Placental pericyte (primary cell): ENCODE measurements around the gene OR2H2. TPM values are rescaled to one million over a fixed set of nuclear protein-coding genes. Genes with fewer than 3 reads are reported as not detected.

ENCODE experiments used
- small RNA-seq: library from RNA; depleted of rRNA; stranded (forward); fragments of <200 nt; gene quantifications from one replicate; pipeline ENCODE3, GENCODE V24; 2012; ENCODE audit warnings: low replicate concordance
- total RNA-seq: library from RNA; depleted of rRNA; stranded (reverse); fragments of >200 nt; gene quantifications from 2 replicates; pipeline ENCODE4 v1.2.3, GENCODE V29; 2012

The OR2H2 gene
- total RNA-seq: not detected in 2 replicates

DNA sequence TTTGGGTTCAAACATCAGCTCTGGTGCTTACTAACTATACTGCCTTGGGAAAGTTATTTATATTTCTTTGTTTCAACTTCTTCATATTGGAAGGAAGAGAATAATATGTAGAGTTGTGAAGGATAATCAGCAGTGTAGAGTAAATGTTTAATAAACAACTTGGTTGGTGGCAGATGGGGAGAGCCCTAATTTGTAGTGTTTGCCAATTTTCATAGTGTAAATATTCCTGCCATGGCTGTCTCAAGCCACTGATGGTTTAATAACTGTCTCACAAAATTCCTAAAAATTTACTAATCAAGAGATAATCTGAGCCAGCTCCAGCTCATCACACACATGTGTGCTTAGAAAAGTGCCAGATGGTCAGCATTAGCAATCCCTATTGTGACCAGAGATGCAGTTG, at the start of gene OR2H2:
Gene OR2H2, plus strand, starts transcription at position 301 of the 400 bp plus-strand sequence. CDS start 2,824 bp downstream, outside the sequence.

DNA sequence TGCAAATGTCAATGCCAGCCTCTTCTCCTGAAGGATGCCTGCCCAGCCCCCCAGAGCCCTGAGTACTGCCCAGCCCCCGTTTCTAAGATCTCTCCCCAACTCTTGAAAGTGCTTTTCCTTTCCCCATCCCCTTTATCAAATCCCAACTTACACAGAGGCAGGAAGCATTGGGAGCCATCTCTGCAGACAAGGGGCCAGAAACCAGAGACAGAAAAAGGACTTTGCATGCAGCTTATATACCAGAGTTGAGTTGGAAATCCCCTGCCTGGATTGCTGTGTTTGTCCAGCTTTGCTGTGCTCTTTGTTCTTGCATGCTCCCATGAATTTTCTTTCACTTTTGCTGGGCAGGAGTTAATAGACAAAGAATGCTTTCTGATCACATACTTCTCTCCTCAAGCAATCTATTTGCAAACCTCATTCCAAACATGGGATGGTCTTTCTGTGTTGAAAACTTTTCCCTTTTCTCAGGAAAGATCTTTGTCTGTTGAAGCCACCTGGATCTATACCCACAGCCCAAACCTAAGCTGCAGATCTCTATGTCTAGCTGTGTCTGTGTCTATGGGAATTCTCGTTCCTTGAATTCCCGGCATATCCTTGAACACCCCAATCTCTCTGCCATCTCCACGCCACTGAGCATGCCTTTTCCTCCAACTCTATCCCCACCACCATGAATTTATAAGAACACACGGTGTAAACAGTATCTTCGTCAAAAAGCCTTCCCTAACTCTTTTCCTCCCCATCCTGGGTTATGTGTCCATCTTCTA, 25.2 kb upstream of the OR2H2 start, which contains the start of gene UBD:
Gene UBD, minus strand, starts transcription at position 209 of the 764 bp plus-strand sequence. Its CDS starts 31 bp downstream, at position 178.

DNA sequence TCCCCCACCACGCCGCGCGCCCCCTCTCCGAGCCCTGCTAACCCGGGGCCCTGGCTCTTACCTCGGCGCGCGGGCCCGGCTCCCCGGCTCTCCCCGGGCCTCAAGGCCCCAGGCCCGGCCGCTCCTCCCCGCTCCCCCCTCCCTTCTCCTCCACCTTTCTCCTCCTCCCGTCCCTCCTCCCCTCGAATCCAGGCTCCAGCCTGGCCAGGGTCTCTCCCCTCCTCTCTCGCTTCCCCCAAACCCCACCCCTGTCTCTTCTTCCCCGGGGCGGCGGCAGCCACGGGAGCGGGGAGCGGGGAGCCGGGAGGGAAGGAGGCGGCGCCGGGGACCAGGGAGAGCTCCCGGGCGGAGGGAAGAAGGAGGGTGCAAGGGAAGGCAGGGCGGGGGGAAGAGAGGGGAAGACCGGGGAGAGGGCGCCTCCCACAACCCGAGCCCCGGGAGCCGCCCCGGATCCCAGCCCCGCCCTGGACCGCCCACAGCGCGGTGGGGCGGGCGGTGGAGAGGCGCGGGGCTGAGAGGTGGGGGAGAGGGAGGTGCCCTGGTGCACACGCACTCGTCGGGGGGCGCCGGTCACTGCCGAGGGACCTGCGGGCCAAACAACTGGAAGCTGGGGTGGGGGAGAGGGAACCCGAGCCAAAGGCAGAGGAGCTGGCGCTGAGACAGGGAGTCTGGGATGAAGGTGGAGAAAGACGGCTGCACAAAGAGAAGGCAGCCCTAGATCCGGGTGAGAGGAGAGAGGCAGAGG, 48.0 kb downstream of the OR2H2 start, which contains the start of gene GABBR1:
Gene GABBR1, minus strand, starts transcription at position 395 of the 745 bp plus-strand sequence. CDS start 798 bp downstream, outside the sequence.

Small RNA genes within 50 kb of the gene (small RNA-seq; reads per million reads assigned to genes)
- gene SNORD32B: not detected
- gene SUMO2P1: 0.26 reads per million
- not detected for gene TMEM183AP1

Other genes starting within 250 kb of the OR2H2 start
- gene OR5V1, start 216.3 kb upstream of the OR2H2 start, total RNA-seq: not detected in 2 replicates
- gene OR12D3, start 209.8 kb upstream of the OR2H2 start, total RNA-seq: not detected in 2 replicates
- gene OR12D2, start 189.5 kb upstream of the OR2H2 start, total RNA-seq: not detected in 2 replicates
- not detected in 2 replicates for gene OR12D1, start 170.2 kb upstream of the OR2H2 start, total RNA-seq
- not detected in 2 replicates for gene OR10C1, start 145.8 kb upstream of the OR2H2 start, total RNA-seq
- gene OR11A1, start 128.1 kb upstream of the OR2H2 start, total RNA-seq: not detected in 2 replicates
- not detected in 2 replicates for gene OR2H1, start 128.0 kb upstream of the OR2H2 start, total RNA-seq
- not detected in 2 replicates for gene MAS1L, start 97.2 kb upstream of the OR2H2 start, total RNA-seq
- not detected in 2 replicates for gene UBD, start 25.4 kb upstream of the OR2H2 start, total RNA-seq
- gene GABBR1, start 48.1 kb downstream of the OR2H2 start, total RNA-seq: 6.3 and 13.9 TPM in 2 replicates
- not detected in 2 replicates for gene MOG, start 72.0 kb downstream of the OR2H2 start, total RNA-seq
- gene ZFP57, start 96.0 kb downstream of the OR2H2 start, total RNA-seq: not detected in 2 replicates
- 3.1 and 14.7 TPM in 2 replicates for gene HLA-F, start 138.3 kb downstream of the OR2H2 start, total RNA-seq
- gene HLA-G, start 242.7 kb downstream of the OR2H2 start, total RNA-seq: not detected in 2 replicates